Activated naive CD8-positive, alpha-beta T cell treated with anti-CD3 and anti-CD28 coated beads for 36 hours (primary cell): ENCODE data around the gene DOCK4. TPM values are rescaled to one million over a fixed set of nuclear protein-coding genes. Genes with fewer than 3 reads are reported as not detected.

Experiments
- DNase-seq: peaks from one replicate; pipeline ENCODE4 v3.0.0; 2021
- H3K27ac Mint-ChIP-seq: one replicate; pipeline ENCODE4 v1.8.0; 2022; ENCODE audit warnings: mild to moderate bottlenecking, moderate library complexity, mixed read lengths
- H3K27me3 Mint-ChIP-seq: one replicate; pipeline ENCODE4 v1.8.0; 2022; ENCODE audit warnings: mild to moderate bottlenecking, mixed read lengths
- H3K36me3 Mint-ChIP-seq: one replicate; pipeline ENCODE4 v1.8.0; 2021; ENCODE audit warnings: mild to moderate bottlenecking, mixed read lengths
- H3K4me1 Mint-ChIP-seq: one replicate; pipeline ENCODE4 v1.8.0; 2021; ENCODE audit warnings: mixed read lengths
- H3K4me3 Mint-ChIP-seq: one replicate; pipeline ENCODE4 v1.8.0; 2022; ENCODE audit warnings: mild to moderate bottlenecking, moderate library complexity, mixed read lengths
- H3K9me3 Mint-ChIP-seq: one replicate; pipeline ENCODE4 v1.8.0; 2022; ENCODE audit warnings: mixed read lengths
- total RNA-seq, 2 experiments: library from RNA; stranded (reverse); gene quantifications; one replicate each; pipeline ENCODE4 v1.2.3, GENCODE V29; 2021

Gene DOCK4
- total RNA-seq, 2 experiments from 2014 or later, result 0.28 to 0.29 TPM

GRCh38 chr7:111823826-111824225 is 382.4 kb downstream of the DOCK4 start:
- Mint-ChIP-seq H3K9me3 (no peaks in the 10 kb centered on the region), H3K4me3 (no peak overlapping the region), H3K36me3 (no peaks in the 10 kb centered on the region), H3K27me3 (peaks cover 3% of the 10 kb centered on the region), H3K27ac (no peak overlapping the region), H3K4me1 (no peaks in the 10 kb centered on the region)
- no peak for DNase-seq

GRCh38 chr7:111821046-111821445 is 385.2 kb downstream of the DOCK4 start:
- H3K9me3 Mint-ChIP-seq, result no peaks in the 10 kb centered on the region
- DNase-seq, result no peak
- no peaks in the 10 kb centered on the region for H3K36me3 Mint-ChIP-seq
- H3K4me3 Mint-ChIP-seq, result no peak overlapping the region
- H3K27me3 Mint-ChIP-seq, result peaks cover 3% of the 10 kb centered on the region
- no peaks in the 10 kb centered on the region for H3K4me1 Mint-ChIP-seq
- H3K27ac Mint-ChIP-seq, result no peak overlapping the region

- no peak for DNase-seq
- H3K27ac Mint-ChIP-seq, result no peak overlapping the region
- H3K36me3 Mint-ChIP-seq, result no peaks in the 10 kb centered on the region
- no peak overlapping the region for H3K4me3 Mint-ChIP-seq
- peaks cover 3% of the 10 kb centered on the region for H3K27me3 Mint-ChIP-seq
- H3K4me1 Mint-ChIP-seq, result no peaks in the 10 kb centered on the region
- no peaks in the 10 kb centered on the region for H3K9me3 Mint-ChIP-seq
Observed at GRCh38 chr7:111820621-111821020, 385.6 kb downstream of the DOCK4 start.

GRCh38 chr7:111820121-111820520 is 386.1 kb downstream of the DOCK4 start:
- DNase-seq, result no peak
- no peak overlapping the region for H3K27ac Mint-ChIP-seq
- no peaks in the 10 kb centered on the region for H3K27me3 Mint-ChIP-seq
- H3K4me3 Mint-ChIP-seq, result no peak overlapping the region
- H3K4me1 Mint-ChIP-seq, result no peaks in the 10 kb centered on the region
- H3K9me3 Mint-ChIP-seq, result no peaks in the 10 kb centered on the region
- no peaks in the 10 kb centered on the region for H3K36me3 Mint-ChIP-seq

GRCh38 chr7:111815354-111815753 is 390.8 kb downstream of the DOCK4 start:
- DNase-seq, result no peak
- no peaks in the 10 kb centered on the region for H3K36me3 Mint-ChIP-seq
- H3K27ac Mint-ChIP-seq, result no peak overlapping the region
- H3K4me1 Mint-ChIP-seq, result no peaks in the 10 kb centered on the region
- no peaks in the 10 kb centered on the region for H3K27me3 Mint-ChIP-seq
- no peak overlapping the region for H3K4me3 Mint-ChIP-seq
- H3K9me3 Mint-ChIP-seq, result no peaks in the 10 kb centered on the region

GRCh38 chr7:111813306-111813705 is 392.9 kb downstream of the DOCK4 start:
- H3K27ac Mint-ChIP-seq, result no peak overlapping the region
- H3K9me3 Mint-ChIP-seq, result no peaks in the 10 kb centered on the region
- H3K4me1 Mint-ChIP-seq, result no peaks in the 10 kb centered on the region
- H3K36me3 Mint-ChIP-seq, result no peaks in the 10 kb centered on the region
- DNase-seq, result no peak
- no peaks in the 10 kb centered on the region for H3K27me3 Mint-ChIP-seq
- no peak overlapping the region for H3K4me3 Mint-ChIP-seq

GRCh38 chr7:111806232-111806631 is 400.0 kb downstream of the DOCK4 start:
- Mint-ChIP-seq H3K27ac (no peak overlapping the region), H3K27me3 (peaks cover 4% of the 10 kb centered on the region), H3K4me1 (no peaks in the 10 kb centered on the region), H3K36me3 (no peaks in the 10 kb centered on the region), H3K9me3 (peaks cover 10% of the 10 kb centered on the region), H3K4me3 (no peak overlapping the region)
- no peak for DNase-seq

GRCh38 chr7:111803015-111803758 is 403.0 kb downstream of the DOCK4 start:
- Mint-ChIP-seq H3K27me3 (peaks cover 4% of the 10 kb centered on the region), H3K36me3 (no peaks in the 10 kb centered on the region), H3K4me3 (no peak overlapping the region), H3K4me1 (no peaks in the 10 kb centered on the region), H3K27ac (no peak overlapping the region), H3K9me3 (peaks cover 31% of the 10 kb centered on the region)
- DNase-seq, result no peak

- no peaks in the 10 kb centered on the region for H3K36me3 Mint-ChIP-seq
- H3K4me1 Mint-ChIP-seq, result no peaks in the 10 kb centered on the region
- peaks cover 36% of the 10 kb centered on the region for H3K9me3 Mint-ChIP-seq
- H3K27me3 Mint-ChIP-seq, result peaks cover 4% of the 10 kb centered on the region
- H3K27ac Mint-ChIP-seq, result no peak overlapping the region
- no peak for DNase-seq
- H3K4me3 Mint-ChIP-seq, result no peak overlapping the region
Observed at GRCh38 chr7:111802194-111802772, 403.9 kb downstream of the DOCK4 start.

GRCh38 chr7:111801277-111801676 is 404.9 kb downstream of the DOCK4 start:
- H3K4me1 Mint-ChIP-seq, result no peaks in the 10 kb centered on the region
- no peak overlapping the region for H3K27ac Mint-ChIP-seq
- peaks cover 44% of the 10 kb centered on the region for H3K9me3 Mint-ChIP-seq
- no peak for DNase-seq
- H3K27me3 Mint-ChIP-seq, result peaks cover 4% of the 10 kb centered on the region
- H3K36me3 Mint-ChIP-seq, result no peaks in the 10 kb centered on the region
- H3K4me3 Mint-ChIP-seq, result no peak overlapping the region

- Mint-ChIP-seq H3K4me1 (no peaks in the 10 kb centered on the region), H3K27me3 (no peaks in the 10 kb centered on the region), H3K36me3 (peaks cover 7% of the 10 kb centered on the region), H3K9me3 (peaks cover 63% of the 10 kb centered on the region), H3K4me3 (no peak overlapping the region), H3K27ac (no peak overlapping the region)
- DNase-seq, result peak; percentile 0
Observed at GRCh38 chr7:111796671-111797070, 409.5 kb downstream of the DOCK4 start.

- no peaks in the 10 kb centered on the region for H3K4me1 Mint-ChIP-seq
- no peak overlapping the region for H3K4me3 Mint-ChIP-seq
- H3K27me3 Mint-ChIP-seq, result peaks cover 3% of the 10 kb centered on the region
- DNase-seq, result no peak
- no peak overlapping the region for H3K27ac Mint-ChIP-seq
- H3K36me3 Mint-ChIP-seq, result peaks cover 7% of the 10 kb centered on the region
- H3K9me3 Mint-ChIP-seq, result peaks cover 16% of the 10 kb centered on the region
Observed at GRCh38 chr7:111789870-111790269, 416.3 kb downstream of the DOCK4 start.

- DNase-seq, result no peak
- Mint-ChIP-seq H3K4me1 (no peaks in the 10 kb centered on the region), H3K36me3 (peaks cover 2% of the 10 kb centered on the region), H3K9me3 (peaks cover 8% of the 10 kb centered on the region), H3K27me3 (peaks cover 4% of the 10 kb centered on the region), H3K4me3 (no peak overlapping the region), H3K27ac (no peak overlapping the region)
Observed at GRCh38 chr7:111789048-111789320, 417.2 kb downstream of the DOCK4 start.

GRCh38 chr7:111788286-111789047 is 417.7 kb downstream of the DOCK4 start:
- Mint-ChIP-seq H3K27me3 (peaks cover 4% of the 10 kb centered on the region), H3K36me3 (no peaks in the 10 kb centered on the region), H3K27ac (no peak overlapping the region), H3K9me3 (peaks cover 3% of the 10 kb centered on the region), H3K4me1 (no peaks in the 10 kb centered on the region), H3K4me3 (no peak overlapping the region)
- no peak for DNase-seq

- no peaks in the 10 kb centered on the region for H3K4me1 Mint-ChIP-seq
- no peak for DNase-seq
- no peaks in the 10 kb centered on the region for H3K36me3 Mint-ChIP-seq
- H3K27ac Mint-ChIP-seq, result no peak overlapping the region
- no peaks in the 10 kb centered on the region for H3K9me3 Mint-ChIP-seq
- no peak overlapping the region for H3K4me3 Mint-ChIP-seq
- H3K27me3 Mint-ChIP-seq, result peaks cover 4% of the 10 kb centered on the region
Observed at GRCh38 chr7:111787741-111788140, 418.5 kb downstream of the DOCK4 start.

GRCh38 chr7:111787099-111787498 is 419.1 kb downstream of the DOCK4 start:
- Mint-ChIP-seq H3K9me3 (no peaks in the 10 kb centered on the region), H3K4me1 (no peaks in the 10 kb centered on the region), H3K27ac (no peak overlapping the region), H3K4me3 (no peak overlapping the region), H3K36me3 (no peaks in the 10 kb centered on the region), H3K27me3 (peaks cover 4% of the 10 kb centered on the region)
- no peak for DNase-seq
